Fibroblast of lung (primary cell): ENCODE data around the gene SPINK14. TPM values are rescaled to one million over a fixed set of nuclear protein-coding genes. Genes with fewer than 3 reads are reported as not detected.

Experiments used
- DNase-seq, 2 donors: peaks; one replicate each; pipeline versions ENCODE4 v3.0.0 to v3.0.0-alpha.2; 2010; ENCODE audit warnings: low read depth in 2 of 2
- H2AFZ ChIP-seq: 2 replicates; pipeline ENCODE4 v1.5.1; 2012; ENCODE audit warnings: low read length, control low read depth, inconsistent platforms
- H3K27ac ChIP-seq: 2 replicates; pipeline ENCODE4 v1.5.1; 2011; ENCODE audit warnings: low read length, control low read depth; ENCODE audit not compliant: insufficient read depth
- H3K27me3 ChIP-seq: 2 replicates; pipeline ENCODE4 v1.5.1; 2011; ENCODE audit warnings: mild to moderate bottlenecking, low read length; ENCODE audit not compliant: control insufficient read depth, insufficient read depth
- H3K36me3 ChIP-seq: 2 replicates; pipeline ENCODE4 v1.5.1; 2011; ENCODE audit warnings: low read length; ENCODE audit not compliant: control insufficient read depth, insufficient read depth
- H3K4me1 ChIP-seq: 2 replicates; pipeline ENCODE4 v1.5.1; 2011; ENCODE audit warnings: low read length; ENCODE audit not compliant: control insufficient read depth, insufficient read depth; ENCODE audit errors: extremely low read depth
- H3K4me2 ChIP-seq: 2 replicates; pipeline ENCODE4 v1.5.1; 2011; ENCODE audit warnings: low read length, control low read depth; ENCODE audit not compliant: insufficient read depth; ENCODE audit errors: extremely low read depth
- H3K4me3 ChIP-seq, 4 experiments: fragments of 200-600 bp in 1 of 4; sonication (generic) in 1 of 4; replicated peaks in 1 of 4; 2 replicates each; pipeline ENCODE4 v1.5.1; 2011 to 2016; ENCODE audit warnings: low read length in 4 of 4, low read depth in 3 of 4, mild to moderate bottlenecking in 3 of 4, control low read depth in 2 of 4, inconsistent platforms in 1 of 4, mixed read lengths in 1 of 4; ENCODE audit not compliant: insufficient read depth in 1 of 4; ENCODE audit errors: control extremely low read depth in 1 of 4
- H3K79me2 ChIP-seq: 2 replicates; pipeline ENCODE4 v1.5.1; 2012; ENCODE audit warnings: mild to moderate bottlenecking, low read length, inconsistent platforms; ENCODE audit not compliant: control insufficient read depth, insufficient read depth
- H3K9ac ChIP-seq: 2 replicates; pipeline ENCODE4 v1.5.1; 2011; ENCODE audit warnings: mild to moderate bottlenecking, low read length, control low read depth; ENCODE audit not compliant: insufficient read depth
- H3K9me3 ChIP-seq: 2 replicates; pipeline ENCODE4 v1.5.1; 2012; ENCODE audit warnings: low read depth, low read length; ENCODE audit not compliant: control insufficient read depth, insufficient read depth
- H4K20me1 ChIP-seq: 2 replicates; pipeline ENCODE4 v1.5.1; 2011; ENCODE audit warnings: low read length; ENCODE audit not compliant: control insufficient read depth, insufficient read depth; ENCODE audit errors: extremely low read depth
- EZH2 ChIP-seq: IDR thresholded peaks from 2 replicates; pipeline ENCODE4 v1.5.1; 2012; ENCODE audit warnings: low read length, control low read depth, mild to moderate bottlenecking; ENCODE audit errors: missing control alignments
- polyA plus RNA-seq, 2 donors: library from polyadenylated mRNA; depleted of rRNA in 1 of 2; stranded (reverse) in 1 of 2; unstranded in 1 of 2; fragments of >200 nt; gene quantifications; 2 replicates each; pipeline ENCODE4 v1.2.1, GENCODE V29; 2011 to 2012; ENCODE audit warnings: missing spikeins in 1 of 2
- total RNA-seq: library from RNA; depleted of rRNA; stranded (reverse); fragments of >200 nt; gene quantifications from 2 replicates; pipeline ENCODE4 v1.2.1, GENCODE V29; 2014
- TF ChIP-seq, protein P1 (sequence below), 2 donors: IDR thresholded peaks in 1 of 2; conservative IDR thresholded peaks in 1 of 2; 1 replicate in 1 of 2; 2 replicates in 1 of 2; pipeline ENCODE4 v1.5.1; 2011 to 2012; ENCODE audit warnings: low read length in 2 of 2, control low read depth in 1 of 2, inconsistent platforms in 1 of 2, low read depth in 1 of 2, mild to moderate bottlenecking in 1 of 2

SPINK14 gene
- total and polyA plus RNA-seq, 2 donors (not counting 1 experiment from before 2014, with no cell fraction given), result not detected

DNA sequence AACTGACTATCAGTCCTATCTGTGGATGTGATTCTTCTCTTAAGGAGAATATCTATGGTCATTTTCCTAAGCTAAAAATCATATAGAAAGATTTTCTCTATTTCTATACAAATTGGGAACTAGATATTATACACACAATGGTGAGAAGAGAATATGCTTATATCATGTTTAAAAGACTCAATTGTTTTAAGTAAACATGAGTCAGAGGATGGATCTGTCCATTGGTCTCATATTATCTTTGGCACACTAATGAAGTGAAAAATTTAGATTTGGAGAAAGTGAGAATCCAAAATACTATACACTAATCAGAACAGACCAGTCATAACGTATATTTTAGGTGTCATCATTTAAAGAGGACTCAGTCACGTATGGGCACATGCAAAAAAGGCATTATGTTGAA is 16.5 kb upstream of the SPINK14 start:
- Histone ChIP-seq H3K4me1 (no peaks in the 10 kb centered on the region), H3K36me3 (no peaks in the 10 kb centered on the region), H3K79me2 (no peaks in the 10 kb centered on the region), H3K4me3 (no peak overlapping the region), H3K27me3 (no peaks in the 10 kb centered on the region), H3K27ac (no peak overlapping the region), H3K9me3 (no peaks in the 10 kb centered on the region), H3K4me2 (no peak overlapping the region), H4K20me1 (no peaks in the 10 kb centered on the region), H2AFZ (no peak overlapping the region), H3K9ac (no peak overlapping the region)
- no peak for DNase-seq
- TF ChIP-seq, protein P1, sequence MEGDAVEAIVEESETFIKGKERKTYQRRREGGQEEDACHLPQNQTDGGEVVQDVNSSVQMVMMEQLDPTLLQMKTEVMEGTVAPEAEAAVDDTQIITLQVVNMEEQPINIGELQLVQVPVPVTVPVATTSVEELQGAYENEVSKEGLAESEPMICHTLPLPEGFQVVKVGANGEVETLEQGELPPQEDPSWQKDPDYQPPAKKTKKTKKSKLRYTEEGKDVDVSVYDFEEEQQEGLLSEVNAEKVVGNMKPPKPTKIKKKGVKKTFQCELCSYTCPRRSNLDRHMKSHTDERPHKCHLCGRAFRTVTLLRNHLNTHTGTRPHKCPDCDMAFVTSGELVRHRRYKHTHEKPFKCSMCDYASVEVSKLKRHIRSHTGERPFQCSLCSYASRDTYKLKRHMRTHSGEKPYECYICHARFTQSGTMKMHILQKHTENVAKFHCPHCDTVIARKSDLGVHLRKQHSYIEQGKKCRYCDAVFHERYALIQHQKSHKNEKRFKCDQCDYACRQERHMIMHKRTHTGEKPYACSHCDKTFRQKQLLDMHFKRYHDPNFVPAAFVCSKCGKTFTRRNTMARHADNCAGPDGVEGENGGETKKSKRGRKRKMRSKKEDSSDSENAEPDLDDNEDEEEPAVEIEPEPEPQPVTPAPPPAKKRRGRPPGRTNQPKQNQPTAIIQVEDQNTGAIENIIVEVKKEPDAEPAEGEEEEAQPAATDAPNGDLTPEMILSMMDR (conservative IDR thresholded peaks at IDR 0.05 in 1 of 2, IDR thresholded peaks at IDR 0.05 in 1 of 2; ENCODE audit: low read depth in 1 of 2, low read length in 2 of 2), result no peak
- no peak for TF ChIP-seq EZH2

DNA sequence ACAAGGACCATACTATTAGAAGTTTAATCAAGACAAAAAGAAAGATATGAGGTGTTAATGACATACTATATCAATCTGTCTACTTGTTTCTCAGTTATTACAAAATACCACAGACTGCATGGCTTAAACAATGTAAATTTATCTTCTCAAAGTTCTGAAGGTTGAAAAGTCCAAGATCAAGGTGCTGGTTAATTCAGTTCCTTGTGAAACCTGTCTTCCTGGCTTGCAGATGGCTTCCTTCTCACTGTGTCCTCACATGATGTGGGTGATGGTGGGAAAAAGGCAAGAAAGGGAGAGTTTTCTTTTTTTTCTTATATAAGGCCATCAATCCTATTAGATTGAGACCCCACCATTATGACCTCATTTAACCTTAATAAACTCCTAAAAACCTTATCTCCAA is 15.6 kb upstream of the SPINK14 start:
- no peak for DNase-seq

DNA sequence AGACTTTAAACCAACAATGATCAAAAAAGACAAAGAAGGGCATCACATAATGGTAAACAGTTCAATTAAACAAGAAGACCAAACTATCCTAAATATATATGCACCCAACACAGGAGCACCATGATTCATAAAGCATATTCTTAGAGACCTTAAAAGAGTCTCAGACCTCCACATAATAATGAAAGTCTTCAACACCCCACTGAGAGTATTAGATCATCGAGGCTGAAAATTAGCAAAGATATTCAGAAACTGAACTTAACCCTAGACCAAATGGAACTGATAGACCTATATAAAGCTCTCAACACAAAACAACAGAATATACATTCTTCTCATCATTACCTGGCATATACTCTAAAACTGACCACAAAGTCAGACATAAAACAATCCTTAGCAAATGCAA is 11.7 kb upstream of the SPINK14 start:
- Histone ChIP-seq H2AFZ (no peak overlapping the region), H4K20me1 (no peaks in the 10 kb centered on the region), H3K4me1 (no peaks in the 10 kb centered on the region), H3K4me3 (no peak overlapping the region), H3K79me2 (no peaks in the 10 kb centered on the region), H3K9me3 (no peaks in the 10 kb centered on the region), H3K9ac (no peak overlapping the region), H3K27ac (no peak overlapping the region), H3K4me2 (no peak overlapping the region), H3K27me3 (no peaks in the 10 kb centered on the region), H3K36me3 (no peaks in the 10 kb centered on the region)
- TF ChIP-seq, protein P1 (conservative IDR thresholded peaks at IDR 0.05 in 1 of 2, IDR thresholded peaks at IDR 0.05 in 1 of 2; ENCODE audit: low read depth in 1 of 2, low read length in 2 of 2), result no peak
- TF ChIP-seq EZH2, result no peak
- DNase-seq, result no peak

More for the DNA sequence above, 15.6 kb upstream of the SPINK14 start:
- no peaks in the 10 kb centered on the region for H3K79me2 ChIP-seq
- H3K27ac ChIP-seq, result no peak overlapping the region
- H3K9me3 ChIP-seq, result no peaks in the 10 kb centered on the region
- no peak overlapping the region for H3K4me2 ChIP-seq
- H3K36me3 ChIP-seq, result no peaks in the 10 kb centered on the region
- H4K20me1 ChIP-seq, result no peaks in the 10 kb centered on the region
- H2AFZ ChIP-seq, result no peak overlapping the region
- H3K27me3 ChIP-seq, result no peaks in the 10 kb centered on the region
- TF ChIP-seq EZH2, result no peak
- TF ChIP-seq, protein P1 (conservative IDR thresholded peaks at IDR 0.05 in 1 of 2, IDR thresholded peaks at IDR 0.05 in 1 of 2; ENCODE audit: low read depth in 1 of 2, low read length in 2 of 2), result no peak
- H3K9ac ChIP-seq, result no peak overlapping the region
- no peaks in the 10 kb centered on the region for H3K4me1 ChIP-seq
- no peak overlapping the region for H3K4me3 ChIP-seq
